ENCODE results near the gene EHMT2.
A peak's percentile ranks its signal among the peaks of the same experiment; 100 is the strongest.
"Not testable (repeated sequence)": the region's sequence is repeated elsewhere in the genome, so short reads cannot be mapped to it uniquely, and the experiment has no call there.

EHMT2 gene

DNA sequence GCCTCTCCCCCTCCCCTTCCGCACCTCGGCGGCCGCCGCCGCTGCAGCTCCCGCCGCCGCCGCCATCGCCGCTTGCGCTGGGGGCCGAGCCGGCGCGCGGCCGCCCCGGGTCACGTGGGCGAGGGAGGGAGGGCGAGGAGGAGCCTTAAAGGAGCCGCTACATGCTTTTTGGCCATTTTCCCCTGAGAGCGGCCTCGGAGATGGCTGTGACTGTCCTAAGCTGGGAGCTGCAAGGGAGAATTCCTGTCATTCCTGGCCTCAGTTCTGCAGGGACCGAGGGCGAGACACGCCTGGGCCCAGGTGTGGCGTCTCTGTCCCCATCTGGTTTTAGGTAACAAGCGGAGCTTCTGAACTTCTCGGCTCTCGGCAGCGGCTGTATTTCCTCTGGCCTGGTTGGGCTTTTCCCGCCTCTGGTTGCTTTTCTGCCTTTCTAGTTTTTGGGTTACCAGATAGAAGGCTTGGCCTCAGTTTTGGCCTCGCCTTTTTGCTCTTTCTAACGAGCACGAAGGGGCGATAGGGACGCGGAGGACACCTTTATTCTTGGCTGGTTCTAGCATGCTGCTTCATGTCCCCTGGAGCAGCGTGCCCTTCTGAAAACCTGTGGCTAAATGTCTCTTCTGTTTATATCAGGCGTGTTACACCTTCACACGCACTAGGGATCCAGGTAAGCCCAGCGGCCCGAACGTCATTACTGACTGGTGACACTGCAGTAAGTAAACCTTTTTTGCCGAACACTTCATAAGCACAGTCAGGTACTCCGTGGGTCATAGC, at the start of gene EHMT2:
EHMT2 (minus strand) TSS at position 87 of the 771 bp plus-strand sequence; CDS start at position 66, 21 bp downstream.
- peak; percentile 89 for DNase-seq (ENCODE audit: low read depth, low spot score)

DNA sequence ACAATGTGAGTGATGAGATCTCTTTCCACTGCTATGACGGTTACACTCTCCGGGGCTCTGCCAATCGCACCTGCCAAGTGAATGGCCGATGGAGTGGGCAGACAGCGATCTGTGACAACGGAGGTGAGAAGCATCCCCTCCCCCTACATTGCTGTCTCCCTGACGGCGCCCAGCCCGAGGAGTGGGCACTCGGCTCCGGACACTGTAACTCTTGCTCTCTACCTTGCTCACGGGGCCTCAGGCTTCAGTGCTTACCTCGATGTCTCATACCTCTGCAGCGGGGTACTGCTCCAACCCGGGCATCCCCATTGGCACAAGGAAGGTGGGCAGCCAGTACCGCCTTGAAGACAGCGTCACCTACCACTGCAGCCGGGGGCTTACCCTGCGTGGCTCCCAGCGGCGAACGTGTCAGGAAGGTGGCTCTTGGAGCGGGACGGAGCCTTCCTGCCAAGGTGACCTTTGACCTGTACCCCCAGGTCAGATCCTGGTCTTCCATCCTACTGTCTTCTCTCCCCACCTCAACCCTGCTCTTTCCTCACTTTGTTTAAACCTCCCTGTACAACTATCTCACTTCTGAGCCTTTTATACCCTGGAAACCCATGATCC, 49.7 kb upstream of the EHMT2 start:
- no peak for DNase-seq (ENCODE audit: low read depth, low spot score)

DNA sequence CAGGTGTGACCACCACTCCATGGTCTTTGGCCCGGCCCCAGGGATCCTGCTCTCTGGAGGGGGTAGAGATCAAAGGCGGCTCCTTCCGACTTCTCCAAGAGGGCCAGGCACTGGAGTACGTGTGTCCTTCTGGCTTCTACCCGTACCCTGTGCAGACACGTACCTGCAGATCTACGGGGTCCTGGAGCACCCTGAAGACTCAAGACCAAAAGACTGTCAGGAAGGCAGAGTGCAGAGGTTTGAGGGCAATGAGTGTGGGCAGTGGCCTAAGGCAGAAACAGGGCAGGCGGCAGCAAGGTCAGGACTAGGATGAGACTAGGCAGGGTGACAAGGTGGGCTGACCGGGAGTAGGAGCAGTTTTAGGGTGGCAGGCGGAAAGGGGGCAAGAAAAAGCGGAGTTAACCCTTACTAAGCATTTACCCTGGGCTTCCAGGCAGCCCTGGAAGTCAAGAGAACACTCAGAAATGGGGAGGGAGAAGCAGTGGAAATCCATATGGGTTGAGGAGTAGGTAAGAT, 48.9 kb upstream of the EHMT2 start:
- DNase-seq (ENCODE audit: low read depth, low spot score) = no peak

DNA sequence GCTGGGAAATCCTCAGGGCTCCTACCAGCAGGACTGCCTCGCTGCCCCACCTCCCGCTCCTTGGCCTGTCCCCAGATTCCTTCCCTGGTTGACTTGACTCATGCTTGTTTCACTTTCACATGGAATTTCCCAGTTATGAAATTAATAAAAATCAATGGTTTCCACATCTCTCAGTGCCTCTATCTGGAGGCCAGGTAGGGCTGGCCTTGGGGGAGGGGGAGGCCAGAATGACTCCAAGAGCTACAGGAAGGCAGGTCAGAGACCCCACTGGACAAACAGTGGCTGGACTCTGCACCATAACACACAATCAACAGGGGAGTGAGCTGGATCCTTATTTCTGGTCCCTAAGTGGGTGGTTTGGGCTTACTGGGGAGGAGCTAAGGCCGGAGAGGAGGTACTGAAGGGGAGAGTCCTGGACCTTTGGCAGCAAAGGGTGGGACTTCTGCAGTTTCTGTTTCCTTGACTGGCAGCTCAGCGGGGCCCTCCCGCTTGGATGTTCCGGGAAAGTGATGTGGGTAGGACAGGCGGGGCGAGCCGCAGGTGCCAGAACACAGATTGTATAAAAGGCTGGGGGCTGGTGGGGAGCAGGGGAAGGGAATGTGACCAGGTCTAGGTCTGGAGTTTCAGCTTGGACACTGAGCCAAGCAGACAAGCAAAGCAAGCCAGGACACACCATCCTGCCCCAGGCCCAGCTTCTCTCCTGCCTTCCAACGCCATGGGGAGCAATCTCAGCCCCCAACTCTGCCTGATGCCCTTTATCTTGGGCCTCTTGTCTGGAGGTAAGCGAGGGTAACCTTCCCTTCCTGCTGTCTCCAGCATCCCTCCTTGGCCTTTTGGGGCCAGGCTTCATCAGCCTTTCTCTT, 48.2 kb upstream of the EHMT2 start, which contains the start of gene CFB:
CFB (plus strand) TSS at position 589 of the 863 bp plus-strand sequence; CDS start at position 716, 127 bp downstream.
- peak; percentile 68 for DNase-seq (ENCODE audit: low read depth, low spot score)

DNA sequence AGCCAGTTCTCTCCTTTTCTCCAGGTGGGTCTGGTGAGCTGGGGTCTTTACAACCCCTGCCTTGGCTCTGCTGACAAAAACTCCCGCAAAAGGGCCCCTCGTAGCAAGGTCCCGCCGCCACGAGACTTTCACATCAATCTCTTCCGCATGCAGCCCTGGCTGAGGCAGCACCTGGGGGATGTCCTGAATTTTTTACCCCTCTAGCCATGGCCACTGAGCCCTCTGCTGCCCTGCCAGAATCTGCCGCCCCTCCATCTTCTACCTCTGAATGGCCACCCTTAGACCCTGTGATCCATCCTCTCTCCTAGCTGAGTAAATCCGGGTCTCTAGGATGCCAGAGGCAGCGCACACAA, 47.6 kb upstream of the EHMT2 start:
- no peak for DNase-seq (ENCODE audit: low read depth, low spot score)

DNA sequence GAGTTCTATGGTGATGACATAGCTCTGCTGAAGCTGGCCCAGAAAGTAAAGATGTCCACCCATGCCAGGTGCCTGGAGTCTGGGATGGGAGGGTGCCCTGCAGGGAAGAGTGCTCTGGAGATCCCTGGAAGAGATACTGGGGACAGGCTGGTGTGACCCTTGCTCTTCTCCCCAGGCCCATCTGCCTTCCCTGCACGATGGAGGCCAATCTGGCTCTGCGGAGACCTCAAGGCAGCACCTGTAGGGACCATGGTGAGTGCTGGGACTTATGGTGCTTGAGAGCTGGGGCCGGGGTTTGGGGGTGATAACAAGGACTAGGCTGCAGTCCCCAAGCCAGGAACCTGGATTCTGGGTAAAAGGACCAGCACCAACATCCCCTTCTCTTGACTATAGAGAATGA, 46.2 kb upstream of the EHMT2 start:
- DNase-seq (ENCODE audit: low read depth, low spot score) = no peak

DNA sequence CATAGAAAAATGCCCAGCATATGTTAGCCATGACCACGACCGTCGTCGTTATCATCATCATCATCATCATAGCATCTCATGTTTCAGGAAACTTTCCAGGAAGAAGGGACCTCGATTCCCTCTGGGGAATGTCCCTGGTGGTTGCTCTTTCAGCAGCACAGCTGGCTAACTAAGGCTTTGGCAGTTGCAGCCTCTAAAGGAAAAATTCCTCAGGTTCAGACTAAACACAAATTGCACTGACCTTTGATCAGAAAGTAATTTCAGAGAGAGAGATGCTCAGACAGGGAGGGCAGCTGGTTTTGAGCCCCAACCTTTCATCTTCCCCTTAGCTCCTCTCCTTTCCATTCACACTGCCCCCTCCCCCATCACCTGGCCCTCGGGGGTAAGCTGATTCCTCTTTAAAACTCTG, 42.8 kb upstream of the EHMT2 start:
- no peak for DNase-seq (ENCODE audit: low read depth, low spot score)

DNA sequence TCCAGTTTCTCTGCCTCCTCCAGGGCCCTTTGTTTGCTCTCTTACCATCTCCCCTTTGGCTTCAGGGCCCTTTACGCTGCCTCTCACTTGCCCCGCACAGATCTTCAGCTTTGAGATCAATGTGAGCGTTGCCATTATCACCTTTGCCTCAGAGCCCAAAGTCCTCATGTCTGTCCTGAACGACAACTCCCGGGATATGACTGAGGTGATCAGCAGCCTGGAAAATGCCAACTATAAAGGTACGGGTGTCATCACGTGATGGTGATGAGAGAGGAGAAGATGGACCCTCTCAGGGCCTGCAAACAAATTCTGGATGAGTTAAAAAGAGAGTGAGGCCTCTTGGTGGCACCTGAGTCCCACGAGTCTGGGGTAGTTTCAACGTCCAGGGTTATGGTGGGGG, 38.3 kb upstream of the EHMT2 start:
- no peak for DNase-seq (ENCODE audit: low read depth, low spot score)

DNA sequence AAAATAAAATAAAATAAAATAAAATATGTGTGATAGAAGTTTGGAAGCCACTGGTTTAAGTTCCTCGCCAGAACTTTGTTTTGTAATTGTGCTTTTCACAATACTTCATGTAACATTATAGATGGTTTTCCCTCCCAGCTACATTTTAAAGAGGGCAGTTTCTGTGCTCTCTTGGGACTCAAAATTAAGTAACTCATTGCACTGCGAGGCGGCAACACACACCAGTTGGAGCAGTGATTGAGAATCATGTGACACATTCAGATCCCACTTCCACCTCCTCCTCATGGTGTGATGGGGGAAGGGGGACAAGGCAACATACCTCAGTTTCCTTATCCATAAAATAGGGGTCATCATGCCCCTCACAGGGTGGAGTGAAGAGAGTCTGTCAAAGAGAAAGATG, 37.5 kb upstream of the EHMT2 start:
- no peak for DNase-seq (ENCODE audit: low read depth, low spot score)

DNA sequence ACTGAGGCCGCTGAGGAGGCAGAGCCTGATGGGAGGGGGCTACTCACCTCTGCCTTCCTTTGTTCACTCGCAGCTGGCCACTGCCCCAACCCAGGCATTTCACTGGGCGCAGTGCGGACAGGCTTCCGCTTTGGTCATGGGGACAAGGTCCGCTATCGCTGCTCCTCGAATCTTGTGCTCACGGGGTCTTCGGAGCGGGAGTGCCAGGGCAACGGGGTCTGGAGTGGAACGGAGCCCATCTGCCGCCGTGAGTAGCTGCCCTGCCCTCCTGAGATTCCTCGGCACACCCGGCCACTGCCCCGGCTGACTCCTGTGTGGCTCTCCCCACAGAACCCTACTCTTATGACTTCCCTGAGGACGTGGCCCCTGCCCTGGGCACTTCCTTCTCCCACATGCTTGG, 36.0 kb upstream of the EHMT2 start:
- no peak for DNase-seq (ENCODE audit: low read depth, low spot score)

DNA sequence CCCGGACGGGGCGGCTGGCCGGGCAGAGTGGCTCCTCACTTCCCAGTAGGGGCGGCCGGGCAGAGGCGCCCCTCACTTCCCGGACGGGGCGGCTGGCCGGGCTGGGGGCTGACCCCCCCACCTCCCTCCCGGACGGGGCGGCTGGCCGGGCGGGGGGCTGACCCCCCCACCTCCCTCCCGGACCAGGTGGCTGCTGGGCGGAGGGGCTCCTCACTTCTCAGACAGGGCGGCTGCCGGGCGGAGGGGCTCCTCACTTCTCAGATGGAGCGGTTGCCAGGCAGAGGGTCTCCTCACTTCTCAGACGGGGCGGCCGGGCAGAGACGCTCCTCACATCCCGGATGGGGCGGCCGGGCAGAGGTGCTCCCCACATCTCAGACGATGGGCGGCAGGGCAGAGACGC, 34.6 kb upstream of the EHMT2 start:
- DNase-seq (ENCODE audit: low read depth, low spot score) = not testable (repeated sequence)

DNA sequence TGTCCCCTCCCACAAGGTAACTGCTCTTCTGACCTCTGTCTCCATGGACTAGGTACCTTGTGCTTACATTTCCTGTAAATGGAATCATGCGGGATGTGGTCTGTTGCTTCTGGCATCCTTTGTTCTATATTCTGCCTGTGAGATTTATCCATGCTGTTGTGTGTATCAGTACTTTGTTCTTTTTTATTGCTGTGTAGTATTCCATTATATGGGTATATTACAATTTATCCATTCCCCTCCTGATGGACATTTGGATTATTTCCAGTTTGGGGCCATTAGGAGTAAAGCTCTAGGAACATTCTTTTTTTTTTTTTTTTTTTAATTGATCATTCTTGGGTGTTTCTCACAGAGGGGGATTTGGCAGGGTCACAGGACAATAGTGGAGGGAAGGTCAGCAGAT, 33.5 kb upstream of the EHMT2 start:
- no peak for DNase-seq (ENCODE audit: low read depth, low spot score)

DNA sequence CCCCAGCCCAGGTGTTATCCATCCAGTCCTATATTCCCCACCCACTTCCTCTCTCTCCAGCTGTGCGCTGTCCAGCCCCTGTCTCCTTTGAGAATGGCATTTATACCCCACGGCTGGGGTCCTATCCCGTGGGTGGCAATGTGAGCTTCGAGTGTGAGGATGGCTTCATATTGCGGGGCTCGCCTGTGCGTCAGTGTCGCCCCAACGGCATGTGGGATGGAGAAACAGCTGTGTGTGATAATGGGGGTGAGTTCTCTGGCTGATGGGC, 31.1 kb upstream of the EHMT2 start:
- no peak for DNase-seq (ENCODE audit: low read depth, low spot score)

DNA sequence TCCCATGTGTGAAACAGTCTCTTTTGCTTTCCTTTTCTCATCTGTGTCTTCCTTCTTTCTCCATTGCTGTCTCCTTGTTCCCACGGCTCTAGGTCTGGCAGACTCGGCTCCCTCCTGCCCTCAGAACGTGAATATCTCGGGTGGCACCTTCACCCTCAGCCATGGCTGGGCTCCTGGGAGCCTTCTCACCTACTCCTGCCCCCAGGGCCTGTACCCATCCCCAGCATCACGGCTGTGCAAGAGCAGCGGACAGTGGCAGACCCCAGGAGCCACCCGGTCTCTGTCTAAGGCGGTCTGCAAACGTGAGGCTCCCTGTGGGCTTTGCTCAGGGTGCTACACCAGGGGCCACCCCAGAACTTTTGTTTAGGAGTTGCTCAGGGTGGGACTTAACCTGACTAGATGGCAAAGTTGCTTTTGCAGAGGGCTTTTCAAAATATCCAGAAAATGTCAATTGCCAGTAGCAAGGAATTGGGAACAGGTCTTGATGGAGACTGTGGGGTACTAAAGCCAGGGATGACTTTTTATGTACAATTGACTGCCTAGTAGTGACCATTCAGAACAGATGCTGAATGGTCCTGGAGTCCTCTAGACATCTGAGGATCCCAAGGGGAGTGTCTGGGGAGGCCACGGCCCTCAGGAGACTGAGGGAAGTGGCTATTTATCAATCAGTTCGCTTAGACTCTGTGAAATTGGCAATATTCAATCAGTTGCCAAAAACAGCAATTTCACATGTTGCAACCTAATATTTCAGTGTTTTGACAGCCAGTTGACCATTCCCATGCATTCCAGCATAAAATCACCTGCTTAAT, 30.6 kb upstream of the EHMT2 start:
- DNase-seq (ENCODE audit: low read depth, low spot score) = no peak

DNA sequence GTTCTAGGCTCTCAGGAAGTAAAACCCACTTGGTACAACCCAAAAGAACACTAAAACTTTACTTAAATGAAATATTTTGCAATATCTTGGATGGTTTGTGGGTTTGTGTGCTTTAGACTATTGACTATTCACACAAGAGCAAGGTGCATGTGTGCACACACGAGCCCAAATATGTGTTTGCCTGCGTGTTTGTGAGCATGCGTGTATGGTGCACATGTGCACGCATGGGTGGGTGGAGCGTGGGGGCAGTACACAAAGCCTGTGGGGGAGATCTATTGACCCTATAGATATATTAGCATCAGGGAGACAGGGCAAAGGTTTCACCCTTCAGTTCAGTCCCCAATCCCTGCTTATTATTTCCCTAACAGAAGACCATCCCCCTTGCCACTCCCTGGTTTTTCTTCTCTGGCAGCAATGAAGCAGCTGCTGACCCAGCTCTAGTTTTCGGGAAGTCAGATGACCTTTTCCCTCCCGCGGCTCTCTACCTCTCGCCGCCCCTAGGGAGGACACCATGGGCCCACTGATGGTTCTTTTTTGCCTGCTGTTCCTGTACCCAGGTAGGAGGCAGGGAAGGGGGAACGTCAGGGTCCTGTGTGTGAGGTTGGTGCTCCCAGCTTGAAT, 29.9 kb upstream of the EHMT2 start, which contains the start of gene C2:
C2 (plus strand) TSS at position 476 of the 621 bp plus-strand sequence; CDS start at position 512, 36 bp downstream.
- no peak for DNase-seq (ENCODE audit: low read depth, low spot score)

DNA sequence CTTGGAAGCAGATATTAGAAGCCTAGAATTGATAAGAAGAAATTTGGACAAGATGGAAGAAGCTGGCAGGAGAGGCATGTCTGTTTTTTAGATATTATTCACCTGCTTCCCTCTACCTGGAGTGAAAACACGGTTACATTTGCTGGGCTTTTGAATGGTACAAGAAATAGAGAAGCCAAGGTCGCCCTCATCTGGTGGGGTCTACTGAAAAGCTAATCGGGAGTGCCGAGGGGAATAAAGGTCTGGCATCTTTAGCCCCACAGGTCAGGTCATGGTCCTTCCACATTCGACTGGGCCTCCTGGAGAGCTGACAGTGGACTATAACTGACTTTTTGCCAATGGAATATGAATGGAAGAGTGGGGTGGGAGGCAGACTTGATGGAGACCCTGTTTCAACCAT, 25.4 kb upstream of the EHMT2 start:
- peak; percentile 33 for DNase-seq (ENCODE audit: low read depth, low spot score)

DNA sequence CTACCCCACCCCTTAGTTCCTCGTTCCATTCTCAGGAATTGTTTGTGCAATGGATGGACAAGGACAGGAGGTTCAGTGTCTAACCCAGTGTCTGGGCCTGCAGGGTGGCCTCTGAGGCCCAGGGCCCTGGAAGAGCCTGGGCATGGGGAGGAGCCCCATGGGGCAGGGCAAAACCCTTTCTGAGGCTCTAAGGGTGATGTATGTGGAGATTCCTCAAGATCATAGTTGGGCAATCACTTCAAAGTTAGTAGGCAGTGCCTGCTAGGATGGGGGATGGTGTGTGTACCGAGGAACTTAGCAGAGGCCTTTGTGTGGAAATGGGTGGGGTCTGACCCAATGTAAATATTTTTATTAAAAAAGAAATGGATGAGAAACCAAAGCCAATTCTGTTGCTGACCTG, 23.3 kb upstream of the EHMT2 start:
- DNase-seq (ENCODE audit: low read depth, low spot score) = no peak

DNA sequence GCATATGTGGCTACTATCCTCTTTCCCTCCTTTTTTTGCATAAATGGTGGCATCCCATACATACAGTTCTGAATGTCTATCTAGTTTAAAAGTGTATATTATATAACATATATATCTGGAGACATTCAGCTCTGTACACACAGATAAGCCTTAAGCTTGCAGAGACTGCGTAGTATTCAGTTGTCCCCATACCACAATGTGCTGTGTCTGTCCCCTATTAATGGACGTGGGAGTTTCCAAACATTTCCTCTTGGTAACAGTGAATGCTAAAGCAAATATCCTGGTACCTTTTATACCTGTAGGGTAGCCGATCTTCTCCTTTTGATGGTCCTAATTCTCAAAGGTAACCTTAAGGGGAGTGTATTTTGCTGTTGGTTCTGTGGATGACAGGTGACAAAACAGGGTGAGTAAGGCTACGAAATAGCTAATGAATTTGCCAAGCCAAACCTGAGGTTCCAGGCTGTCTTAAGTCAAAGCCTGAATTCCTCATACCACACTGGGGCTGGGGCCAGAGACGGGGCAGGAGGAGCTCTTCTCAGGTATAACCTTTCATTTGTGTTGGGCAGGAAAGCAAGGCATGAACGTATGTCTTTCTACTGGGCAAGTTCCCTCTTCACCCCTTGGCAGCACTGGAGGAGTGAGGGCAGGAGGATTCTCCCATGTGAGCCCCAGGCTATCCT, 22.3 kb upstream of the EHMT2 start:
- no peak for DNase-seq (ENCODE audit: low read depth, low spot score)

DNA sequence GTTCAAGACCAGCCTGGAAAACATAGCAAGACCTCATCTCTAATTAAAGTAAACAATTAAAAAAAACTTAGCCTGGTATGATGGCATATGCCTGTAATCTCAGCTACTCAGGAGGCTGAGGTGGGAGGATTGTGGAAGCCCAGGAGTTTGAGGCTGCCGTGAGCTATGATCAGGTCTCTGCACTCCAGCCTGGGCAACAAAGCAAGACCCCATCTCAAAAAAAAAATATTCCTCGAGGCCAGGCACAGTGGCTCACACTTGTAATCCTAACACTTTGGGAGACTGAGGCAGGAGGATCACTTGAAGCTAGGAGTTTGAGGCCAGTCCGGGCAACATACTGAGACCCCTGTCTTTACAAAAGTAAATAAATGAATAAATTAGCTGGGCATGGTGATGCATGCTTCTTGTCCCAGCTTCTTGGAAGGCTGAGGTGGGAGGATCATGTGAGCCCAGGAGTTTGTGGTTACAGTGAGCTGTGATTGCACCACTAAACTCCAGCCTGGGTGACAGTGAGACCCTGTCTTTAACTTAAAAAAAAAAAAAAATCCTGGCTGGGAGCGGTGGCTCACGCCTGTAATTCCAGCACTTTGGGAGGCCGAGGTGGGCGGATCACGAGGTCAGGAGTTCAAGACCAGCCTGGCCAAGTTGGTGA, 20.7 kb upstream of the EHMT2 start:
- no peak for DNase-seq (ENCODE audit: low read depth, low spot score)

DNA sequence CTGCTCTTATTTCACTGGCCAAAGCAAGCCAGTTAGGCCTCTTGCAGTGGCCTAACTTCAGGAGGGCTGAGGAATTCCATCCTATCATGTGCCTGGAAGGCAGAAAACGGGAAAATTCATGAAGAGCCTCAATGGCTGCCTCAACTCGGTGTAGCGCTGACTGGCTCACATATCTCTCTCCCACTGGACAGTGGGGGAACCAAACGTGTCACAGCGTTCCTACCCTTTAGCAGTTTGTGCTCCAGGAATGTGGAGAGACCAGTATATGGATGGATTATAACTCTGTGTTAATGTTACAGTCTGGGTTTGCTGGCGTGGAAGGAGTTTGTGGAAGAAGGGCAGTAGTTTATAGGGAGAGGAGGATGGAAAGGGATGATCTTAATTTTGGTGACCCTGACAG, 18.3 kb upstream of the EHMT2 start:
- DNase-seq (ENCODE audit: low read depth, low spot score) = peak; percentile 33

All from ELF-1 (cell line).